HepG2 (cell line): ENCODE measurements around the gene KIAA0232. TPM values are rescaled to one million over a fixed set of nuclear protein-coding genes. Genes with fewer than 3 reads are reported as not detected.
A peak's percentile ranks its signal among the peaks of the same experiment; 100 is the strongest.

Experiments used
- ARID2 ChIP-seq: sonication (generic); formaldehyde crosslinking; IDR thresholded peaks from 2 replicates; pipeline ENCODE4 v1.8.1; 2022; ENCODE audit warnings: mild to moderate bottlenecking, missing genetic modification reagents, borderline replicate concordance
- CC2D1A ChIP-seq: sonication (generic); formaldehyde crosslinking; IDR thresholded peaks from 2 replicates; pipeline ENCODE4 v1.8.1; 2023; ENCODE audit warnings: mild to moderate bottlenecking, missing genetic modification reagents
- CREB1 ChIP-seq, 2 experiments: fragments of 450-650 bp in 1 of 2; IDR thresholded peaks; 2 replicates each; pipeline ENCODE4 v1.6.1; 2016 to 2017; ENCODE audit warnings: control low read depth in 1 of 2, mild to moderate bottlenecking in 1 of 2, missing compliant biosample characterization in 1 of 2, missing genetic modification characterization in 1 of 2
- KDM1A ChIP-seq: IDR thresholded peaks from 2 replicates; pipeline ENCODE4 v1.6.1; 2016; ENCODE audit warnings: missing compliant biosample characterization
- KDM4B ChIP-seq: sonication (generic); formaldehyde crosslinking; IDR thresholded peaks from 2 replicates; pipeline ENCODE4 v1.4.0; 2020; ENCODE audit warnings: missing genetic modification reagents
- MYC ChIP-seq: sonication (generic); formaldehyde crosslinking; IDR thresholded peaks from 2 replicates; pipeline ENCODE4 v1.9.0; 2021; ENCODE audit warnings: missing genetic modification reagents, borderline replicate concordance
- PHF8 ChIP-seq: sonication (generic); formaldehyde crosslinking; IDR thresholded peaks from 2 replicates; pipeline ENCODE4 v1.5.0; 2020; ENCODE audit warnings: missing genetic modification reagents
- RFX5 ChIP-seq: IDR thresholded peaks from 2 replicates; pipeline ENCODE4 v1.6.1; 2011; ENCODE audit warnings: low read depth, low read length, improper control_type of control experiment
- SAFB2 ChIP-seq: sonication (generic); formaldehyde crosslinking; IDR thresholded peaks from 2 replicates; pipeline ENCODE4 v1.5.1; 2020; ENCODE audit warnings: missing genetic modification reagents, low read depth, mild to moderate bottlenecking, borderline replicate concordance
- SIN3B ChIP-seq: fragments of 150-350 bp; IDR thresholded peaks from 2 replicates; pipeline ENCODE4 v1.6.1; 2014; ENCODE audit warnings: low read length
- THAP11 ChIP-seq: IDR thresholded peaks from 2 replicates; pipeline ENCODE4 v1.6.1; 2016; ENCODE audit warnings: missing biosample characterization, missing genetic modification reagents
- ZNF180 ChIP-seq: sonication (generic); formaldehyde crosslinking; IDR thresholded peaks from 2 replicates; pipeline ENCODE4 v1.4.0; 2020; ENCODE audit warnings: low read depth, missing genetic modification reagents, borderline replicate concordance
- ZNF225 ChIP-seq: sonication (generic); formaldehyde crosslinking; IDR thresholded peaks from 2 replicates; pipeline ENCODE4 v1.4.0; 2020; ENCODE audit warnings: mild to moderate bottlenecking, missing genetic modification reagents
- ZNF260 ChIP-seq: sonication (generic); formaldehyde crosslinking; IDR thresholded peaks from 2 replicates; pipeline ENCODE4 v1.4.0; 2020; ENCODE audit warnings: missing genetic modification reagents, low read depth, mild to moderate bottlenecking, borderline replicate concordance
- ZNF264 ChIP-seq: sonication (generic); formaldehyde crosslinking; IDR thresholded peaks from 2 replicates; pipeline ENCODE4 v1.4.0; 2020; ENCODE audit warnings: missing genetic modification reagents
- ZNF549 ChIP-seq: sonication (generic); formaldehyde crosslinking; IDR thresholded peaks from 2 replicates; pipeline ENCODE4 v1.5.0; 2020; ENCODE audit warnings: missing genetic modification reagents
- ZNF747 ChIP-seq: sonication (generic); formaldehyde crosslinking; IDR thresholded peaks from 2 replicates; pipeline ENCODE4 v1.8.1; 2023; ENCODE audit warnings: missing genetic modification reagents, mild to moderate bottlenecking, borderline replicate concordance
- ZSCAN21 ChIP-seq: sonication (generic); formaldehyde crosslinking; IDR thresholded peaks from 2 replicates; pipeline ENCODE4 v1.8.0; 2022; ENCODE audit warnings: mild to moderate bottlenecking, missing genetic modification reagents, moderate library complexity, borderline replicate concordance
- polyA plus RNA-seq, 8 experiments: library from polyadenylated mRNA; depleted of rRNA in 3 of 8; stranded (reverse) in 7 of 8; unstranded in 1 of 8; fragments of >200 nt; fragmentation: Illumina TruSeq in 4 of 8; extraction: Trizol in 4 of 8; gene quantifications; 2 replicates each; pipeline versions ENCODE4 v1.2.1 to v1.2.3, GENCODE V29; 2011 to 2016; ENCODE audit warnings: low read depth in 4 of 8, missing spikeins in 1 of 8, mixed read lengths in 1 of 8; ENCODE audit not compliant: insufficient read depth in 1 of 8
- total RNA-seq, 5 experiments: library from RNA; depleted of rRNA; stranded (reverse); fragments of >200 nt; fragmentation: Illumina TruSeq; extraction: Trizol; gene quantifications; 2 replicates each; pipeline ENCODE4 v1.2.3, GENCODE V29; 2016; ENCODE audit warnings: low read depth in 1 of 5
- TF ChIP-seq, protein P1 (sequence below): sonication (generic); formaldehyde crosslinking; IDR thresholded peaks from 2 replicates; pipeline ENCODE4 v1.8.0; 2022; ENCODE audit warnings: low read depth, missing genetic modification reagents
- TF ChIP-seq, protein P2 (sequence below): sonication (generic); formaldehyde crosslinking; IDR thresholded peaks from 2 replicates; pipeline ENCODE4 v1.9.0; 2021; ENCODE audit warnings: missing genetic modification reagents, borderline replicate concordance
- TF ChIP-seq, protein P3 (sequence below): sonication (generic); formaldehyde crosslinking; IDR thresholded peaks from 2 replicates; pipeline ENCODE4 v1.8.0; 2022; ENCODE audit warnings: missing genetic modification reagents, low read depth, mild to moderate bottlenecking, borderline replicate concordance
- TF ChIP-seq, protein P4 (sequence below): sonication (generic); formaldehyde crosslinking; IDR thresholded peaks from 2 replicates; pipeline ENCODE4 v1.4.0; 2020; ENCODE audit warnings: mild to moderate bottlenecking, missing genetic modification reagents

Gene KIAA0232
- total and polyA plus RNA-seq, 2 of the 13 experiments (the other 11 are each of a cell fraction or from before 2014, with no cell fraction given) = 7.8 to 17.1 TPM

DNA sequence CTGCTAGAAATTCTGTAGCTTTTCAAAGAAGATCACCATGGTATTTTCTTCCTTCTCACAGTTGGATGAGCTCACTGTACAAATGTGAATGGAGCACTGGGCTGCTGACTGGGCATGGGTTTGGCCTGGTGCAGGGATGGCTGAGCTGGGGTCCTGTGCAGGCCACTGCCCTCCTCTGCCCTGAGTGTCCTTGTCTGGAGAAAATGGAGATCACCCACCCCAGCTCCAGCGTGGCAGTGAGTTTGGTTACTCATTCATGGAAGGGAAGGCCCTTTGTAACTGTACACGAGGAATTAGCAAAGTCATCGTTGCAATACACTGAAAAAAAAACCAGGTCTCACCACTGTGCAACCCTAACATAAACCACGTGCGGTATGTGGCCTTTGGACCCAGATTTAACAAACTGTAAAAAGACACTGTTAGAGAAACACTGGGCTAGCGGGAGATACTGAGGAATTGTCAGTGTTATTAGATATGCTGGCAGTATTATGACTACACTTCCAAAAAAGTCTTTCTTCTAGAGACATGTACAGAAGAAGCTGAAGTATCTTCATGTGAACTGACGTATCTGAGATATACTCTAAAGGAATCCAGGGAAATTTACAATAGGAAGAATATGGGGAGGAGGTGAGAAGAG is 111.0 kb downstream of the KIAA0232 start (continued):
- TF ChIP-seq RFX5 = 0 out of 2 replicates have a peak, but pooled peaks have one; percentile 21
- no peak for TF ChIP-seq ZNF225 (CRISPR knock-in tag)
- TF ChIP-seq, protein P1, sequence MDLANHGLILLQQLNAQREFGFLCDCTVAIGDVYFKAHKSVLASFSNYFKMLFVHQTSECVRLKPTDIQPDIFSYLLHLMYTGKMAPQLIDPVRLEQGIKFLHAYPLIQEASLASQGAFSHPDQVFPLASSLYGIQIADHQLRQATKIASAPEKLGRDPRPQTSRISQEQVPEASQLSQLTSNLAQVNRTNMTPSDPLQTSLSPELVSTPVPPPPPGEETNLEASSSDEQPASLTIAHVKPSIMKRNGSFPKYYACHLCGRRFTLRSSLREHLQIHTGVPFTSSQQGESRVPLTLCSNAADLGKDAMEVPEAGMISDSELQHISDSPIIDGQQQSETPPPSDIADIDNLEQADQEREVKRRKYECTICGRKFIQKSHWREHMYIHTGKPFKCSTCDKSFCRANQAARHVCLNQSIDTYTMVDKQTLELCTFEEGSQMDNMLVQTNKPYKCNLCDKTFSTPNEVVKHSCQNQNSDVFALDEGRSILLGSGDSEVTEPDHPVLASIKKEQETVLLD = no peak
- TF ChIP-seq, protein P2, sequence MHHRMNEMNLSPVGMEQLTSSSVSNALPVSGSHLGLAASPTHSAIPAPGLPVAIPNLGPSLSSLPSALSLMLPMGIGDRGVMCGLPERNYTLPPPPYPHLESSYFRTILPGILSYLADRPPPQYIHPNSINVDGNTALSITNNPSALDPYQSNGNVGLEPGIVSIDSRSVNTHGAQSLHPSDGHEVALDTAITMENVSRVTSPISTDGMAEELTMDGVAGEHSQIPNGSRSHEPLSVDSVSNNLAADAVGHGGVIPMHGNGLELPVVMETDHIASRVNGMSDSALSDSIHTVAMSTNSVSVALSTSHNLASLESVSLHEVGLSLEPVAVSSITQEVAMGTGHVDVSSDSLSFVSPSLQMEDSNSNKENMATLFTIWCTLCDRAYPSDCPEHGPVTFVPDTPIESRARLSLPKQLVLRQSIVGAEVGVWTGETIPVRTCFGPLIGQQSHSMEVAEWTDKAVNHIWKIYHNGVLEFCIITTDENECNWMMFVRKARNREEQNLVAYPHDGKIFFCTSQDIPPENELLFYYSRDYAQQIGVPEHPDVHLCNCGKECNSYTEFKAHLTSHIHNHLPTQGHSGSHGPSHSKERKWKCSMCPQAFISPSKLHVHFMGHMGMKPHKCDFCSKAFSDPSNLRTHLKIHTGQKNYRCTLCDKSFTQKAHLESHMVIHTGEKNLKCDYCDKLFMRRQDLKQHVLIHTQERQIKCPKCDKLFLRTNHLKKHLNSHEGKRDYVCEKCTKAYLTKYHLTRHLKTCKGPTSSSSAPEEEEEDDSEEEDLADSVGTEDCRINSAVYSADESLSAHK (CRISPR knock-in tag) = no peak
- peak; percentile 22; the same call in 1 of the 2 replicates for TF ChIP-seq ZNF747 (CRISPR knock-in tag)
- TF ChIP-seq ZNF264 (CRISPR knock-in tag) = peak; percentile 72; the same call in 1 of the 2 replicates
- TF ChIP-seq ZSCAN21 (CRISPR knock-in tag) = peak; percentile 49; the same call in 1 of the 2 replicates
- TF ChIP-seq ARID2 (CRISPR knock-in tag) = no peak
- TF ChIP-seq SIN3B = no peak; the same call in 1 of the 2 replicates
- no peak for TF ChIP-seq CC2D1A (CRISPR knock-in tag)
- TF ChIP-seq ZNF180 = no peak
- TF ChIP-seq KDM4B = peak; percentile 93
- TF ChIP-seq KDM1A (CRISPR knock-in tag) = no peak
- TF ChIP-seq, protein P3, sequence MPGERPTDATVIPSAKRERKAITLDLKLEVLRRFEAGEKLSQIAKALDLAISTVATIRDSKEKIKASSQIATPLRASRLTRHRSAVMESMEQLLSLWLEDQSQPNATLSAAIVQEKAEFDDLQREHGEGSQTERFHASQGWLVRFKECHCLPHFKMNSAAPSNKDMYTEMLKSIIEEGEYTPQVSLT (CRISPR knock-in tag) = 0 out of 2 replicates have a peak, but pooled peaks have one; percentile 33
- 0 out of 2 replicates have a peak, but pooled peaks have one; percentile 7 for TF ChIP-seq CREB1 (IDR thresholded peaks at IDR 0.05)
- peak; percentile 84 for TF ChIP-seq CREB1 (CRISPR knock-in tag; IDR thresholded peaks at IDR 0.05)
- peak; percentile 34; the same call in 1 of the 2 replicates for TF ChIP-seq PHF8 (CRISPR knock-in tag)
- no peak for TF ChIP-seq ZNF260 (CRISPR knock-in tag)
- TF ChIP-seq SAFB2 (CRISPR knock-in tag) = no peak
- TF ChIP-seq, protein P4, sequence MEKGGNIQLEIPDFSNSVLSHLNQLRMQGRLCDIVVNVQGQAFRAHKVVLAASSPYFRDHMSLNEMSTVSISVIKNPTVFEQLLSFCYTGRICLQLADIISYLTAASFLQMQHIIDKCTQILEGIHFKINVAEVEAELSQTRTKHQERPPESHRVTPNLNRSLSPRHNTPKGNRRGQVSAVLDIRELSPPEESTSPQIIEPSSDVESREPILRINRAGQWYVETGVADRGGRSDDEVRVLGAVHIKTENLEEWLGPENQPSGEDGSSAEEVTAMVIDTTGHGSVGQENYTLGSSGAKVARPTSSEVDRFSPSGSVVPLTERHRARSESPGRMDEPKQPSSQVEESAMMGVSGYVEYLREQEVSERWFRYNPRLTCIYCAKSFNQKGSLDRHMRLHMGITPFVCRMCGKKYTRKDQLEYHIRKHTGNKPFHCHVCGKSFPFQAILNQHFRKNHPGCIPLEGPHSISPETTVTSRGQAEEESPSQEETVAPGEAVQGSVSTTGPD (CRISPR knock-in tag) = no peak
- no peak for TF ChIP-seq ZNF549 (CRISPR knock-in tag)
- peak; percentile 92 for TF ChIP-seq MYC (CRISPR knock-in tag)
- peak; percentile 77 for TF ChIP-seq THAP11 (CRISPR knock-in tag)
